ENCODE data around the gene LRBA.
A peak's percentile ranks its signal among the peaks of the same experiment; 100 is the strongest.

The LRBA gene

DNA sequence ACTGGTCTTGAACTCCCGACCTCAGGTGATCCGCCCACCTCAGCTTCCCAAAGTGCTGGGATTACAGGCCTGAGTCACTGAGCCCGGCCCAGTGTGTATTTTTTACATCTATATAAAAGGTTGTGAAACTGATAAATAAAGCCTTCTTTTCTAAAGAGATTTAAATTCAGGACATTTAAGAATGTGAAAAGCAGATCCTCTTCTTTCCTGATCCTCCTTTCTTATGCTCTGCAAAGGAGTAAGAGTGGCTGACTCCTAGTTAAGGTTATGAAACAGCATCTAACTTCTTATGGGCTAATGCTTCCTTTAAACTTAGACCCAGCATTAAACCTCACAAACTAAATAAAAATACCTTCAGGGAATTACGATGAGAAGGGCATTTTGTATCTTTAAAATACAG lies 630.8 kb downstream of the LRBA start:
- no peak for DNase-seq

DNA sequence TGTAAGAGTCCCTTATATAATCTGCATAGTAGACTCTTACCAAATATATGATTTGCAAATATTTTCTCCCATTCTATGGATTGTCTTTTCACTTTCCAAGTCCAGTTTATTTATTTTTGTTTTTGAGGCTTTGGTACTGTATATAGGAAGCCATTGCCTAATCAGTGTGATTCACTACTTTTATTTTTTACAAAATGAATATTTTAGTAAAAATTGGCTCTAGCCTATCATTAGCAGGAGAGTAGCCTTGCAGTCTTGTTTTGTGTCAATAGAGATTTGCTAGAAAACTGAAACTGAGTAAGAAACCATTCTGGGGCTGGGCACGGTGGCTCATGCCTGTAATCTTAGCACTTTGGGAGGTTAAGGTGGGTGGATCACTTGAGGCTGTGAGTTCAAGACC lies 633.1 kb downstream of the LRBA start:
- no peak for DNase-seq

DNA sequence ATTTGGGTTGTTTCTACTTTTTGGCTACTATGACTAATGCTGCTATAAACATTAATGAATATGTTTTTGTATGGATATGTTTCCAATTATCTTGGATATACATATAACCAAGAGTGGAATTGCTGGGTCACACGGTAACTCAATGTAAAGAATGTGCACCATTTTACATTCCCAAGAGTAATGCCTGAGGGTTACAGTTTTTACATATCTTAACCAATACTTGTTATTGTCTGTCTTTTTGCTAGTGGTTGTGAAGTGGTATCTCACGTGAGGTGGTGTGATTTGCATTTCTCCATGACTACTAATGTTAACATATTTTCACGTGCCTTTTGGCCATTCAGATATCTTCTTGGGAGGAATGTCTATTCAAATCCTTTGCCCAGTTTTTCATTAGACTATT lies 633.5 kb downstream of the LRBA start:
- DNase-seq: peak in 1 of 2 experiments; percentile 11

DNA sequence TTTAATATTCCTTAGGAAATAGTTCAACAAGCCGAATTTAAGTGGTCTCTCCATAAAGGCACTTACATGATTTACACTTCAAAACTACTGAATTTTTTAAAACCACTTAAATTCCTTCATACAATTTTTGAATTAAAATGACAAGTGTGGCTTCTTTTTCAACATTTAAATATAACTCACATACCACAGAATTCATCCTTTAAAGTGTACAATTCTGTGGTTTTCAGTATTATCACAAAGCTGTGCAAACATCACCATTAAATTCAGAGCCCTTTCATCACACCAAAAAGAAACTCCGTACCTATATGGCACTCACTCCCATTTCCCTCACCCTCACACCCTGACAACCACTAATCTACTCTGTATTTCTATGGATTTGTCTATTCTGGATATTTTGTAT lies 634.0 kb downstream of the LRBA start:
- no peak for DNase-seq

DNA sequence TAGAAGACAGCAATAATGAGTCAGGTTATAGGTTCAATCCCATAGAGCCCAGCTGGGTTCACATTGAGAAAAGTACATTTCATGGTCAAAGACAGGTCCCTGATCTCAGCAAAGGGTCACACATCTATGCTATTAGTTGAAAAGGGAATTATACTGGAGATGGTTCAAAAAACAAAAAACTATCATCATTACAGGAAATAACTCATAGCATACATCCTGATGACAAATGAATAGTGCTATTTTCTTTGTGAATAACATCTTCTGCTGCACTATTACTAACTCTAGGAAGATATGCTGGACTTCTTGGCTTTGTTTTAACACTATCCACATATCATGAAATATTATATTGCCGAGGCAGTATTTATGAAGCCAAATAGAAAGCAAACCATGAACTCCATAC lies 635.6 kb downstream of the LRBA start:
- DNase-seq: no peak

DNA sequence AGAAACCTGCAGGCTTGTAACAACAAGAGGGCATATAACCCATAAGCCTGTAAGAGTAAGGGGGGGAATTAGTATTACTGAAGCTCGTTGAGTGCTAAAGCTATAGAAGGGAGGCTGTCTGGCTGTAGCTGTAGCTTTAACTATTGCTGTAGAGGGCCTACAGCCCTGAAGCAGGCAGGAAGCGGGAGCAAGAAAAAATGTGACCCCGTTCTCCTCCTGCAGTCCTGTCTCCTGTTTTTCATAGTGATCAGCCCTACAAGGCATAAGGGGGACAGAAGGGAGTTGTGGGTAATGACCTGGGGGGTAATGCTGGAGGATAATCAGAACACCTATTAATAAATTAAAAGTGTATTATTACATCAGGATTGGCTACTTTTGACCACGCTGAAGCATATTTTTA lies 640.1 kb downstream of the LRBA start:
- DNase-seq: no peak

DNA sequence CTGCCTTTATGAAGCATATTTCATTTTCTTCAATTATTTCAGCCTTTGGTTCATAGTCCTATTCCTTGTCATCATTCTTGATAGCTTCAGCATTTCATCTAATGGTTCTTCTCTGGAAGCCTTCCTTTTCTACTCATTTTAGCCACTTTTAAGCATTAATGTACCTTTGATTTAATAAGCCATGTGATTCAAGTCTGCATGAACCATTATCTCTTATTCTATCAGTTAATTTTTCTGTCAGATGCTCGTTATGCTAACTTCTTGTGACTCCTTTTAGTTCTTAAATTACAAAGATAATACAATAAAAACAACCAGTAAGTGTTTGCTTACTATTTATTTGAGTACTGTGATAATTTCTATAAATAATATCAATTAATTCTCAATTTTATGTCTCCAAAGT lies 643.2 kb downstream of the LRBA start:
- no peak for DNase-seq

DNA sequence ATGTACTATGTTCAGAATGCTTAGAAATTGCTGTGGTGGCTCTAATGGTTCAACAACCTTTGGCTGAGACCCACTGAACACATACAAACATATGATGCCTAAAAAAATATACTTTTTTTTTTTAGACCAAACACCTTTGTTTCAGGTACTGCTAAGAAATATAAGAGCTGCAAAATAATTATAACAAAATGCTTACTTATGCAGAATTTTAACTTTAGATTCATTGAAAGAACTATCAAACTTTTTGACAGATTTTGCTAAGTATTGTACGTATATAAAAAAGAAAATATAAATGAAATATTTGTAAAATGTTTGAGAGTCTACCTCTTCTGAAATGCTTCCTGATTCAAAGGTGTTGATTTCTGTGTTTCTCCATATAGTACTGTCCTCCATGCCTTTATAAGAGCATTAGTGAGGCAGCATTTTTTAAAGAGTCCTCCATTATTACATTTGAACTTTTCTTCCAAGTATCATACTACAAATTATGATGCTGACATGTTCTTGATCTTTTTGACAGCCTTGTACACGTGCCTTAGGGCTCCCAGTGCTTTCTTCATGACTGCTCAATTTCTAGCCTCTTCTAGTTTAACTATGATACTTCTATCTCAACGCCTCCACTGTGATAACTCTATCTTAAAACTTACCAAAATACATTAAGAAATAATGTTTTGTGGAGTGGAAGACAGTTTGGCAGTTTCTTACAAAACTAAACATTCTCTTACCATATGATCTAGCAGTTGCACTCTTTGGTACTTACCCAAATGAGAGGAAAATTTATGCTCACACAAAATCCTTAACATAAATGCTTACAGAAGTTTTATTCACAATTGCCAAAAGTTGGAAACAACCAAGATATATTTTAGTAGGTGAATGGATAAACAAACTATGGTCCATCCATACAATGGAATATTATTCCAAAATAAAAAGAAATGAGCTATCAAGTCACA lies 645.4 kb downstream of the LRBA start:
- no peak for DNase-seq

DNA sequence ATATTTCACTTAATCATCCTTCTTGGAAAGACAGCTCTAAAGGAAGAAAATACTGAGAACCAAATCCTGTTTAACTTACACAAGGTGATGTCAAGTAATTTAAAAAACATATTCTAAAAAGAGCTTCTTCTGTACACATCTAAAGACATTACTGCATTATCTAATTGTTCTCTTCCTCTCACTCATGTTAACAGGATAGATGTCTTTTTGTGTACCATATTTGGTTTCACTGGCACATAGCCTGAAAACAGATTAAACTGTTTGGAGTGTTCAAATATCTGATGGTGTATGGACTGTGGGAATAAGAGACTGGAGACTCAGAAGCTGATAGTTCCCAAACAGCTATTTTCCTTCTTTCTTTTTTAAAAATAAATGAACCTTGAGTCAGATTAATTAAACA lies 646.4 kb downstream of the LRBA start:
- peak in 1 of 2 experiments; percentile 59 for DNase-seq

DNA sequence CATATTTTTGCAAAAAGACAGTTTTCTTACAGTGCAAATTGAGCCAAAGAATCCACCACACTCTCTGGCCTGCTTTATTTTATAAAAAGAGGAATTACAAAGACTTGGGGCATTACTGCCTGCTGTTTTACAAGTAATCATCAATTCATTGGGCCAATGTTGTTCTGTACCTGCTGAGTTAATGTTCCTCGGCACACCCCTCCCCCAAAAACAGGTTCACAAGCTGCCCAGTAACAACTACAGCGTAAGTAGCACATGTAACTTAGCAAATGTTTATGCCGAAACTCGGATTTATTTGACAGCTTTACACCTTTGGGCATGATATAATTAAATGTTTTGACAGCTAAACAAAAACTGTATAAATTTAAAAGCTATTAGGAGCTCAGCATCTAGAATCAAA lies 647.8 kb downstream of the LRBA start:
- DNase-seq: no peak

DNA sequence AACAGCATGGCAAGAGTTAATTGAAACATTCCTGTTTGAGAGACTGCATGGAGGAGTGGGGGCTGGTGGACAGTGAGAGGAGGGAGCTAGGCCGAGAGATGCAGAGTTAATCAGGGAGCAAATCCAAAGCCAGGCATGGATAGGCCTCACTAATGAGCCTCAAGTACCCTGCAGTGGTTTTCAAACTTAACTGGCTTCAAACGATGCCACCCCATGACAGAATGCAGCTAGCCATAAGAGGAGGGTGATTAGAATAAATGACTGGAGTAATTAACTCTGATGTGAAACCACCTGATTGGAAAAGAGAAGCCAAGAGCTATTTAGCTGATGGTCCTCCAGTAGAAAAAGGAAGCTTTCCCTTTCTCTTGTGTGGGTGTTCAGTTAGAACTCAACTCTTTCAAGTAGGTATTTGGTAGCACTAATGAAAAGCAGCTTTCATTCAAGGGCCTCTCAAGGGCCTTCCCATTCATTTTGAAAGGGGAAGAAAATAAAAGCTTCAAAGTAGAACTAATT lies 648.5 kb downstream of the LRBA start:
- peak; percentile 75 to 84 for DNase-seq

DNA sequence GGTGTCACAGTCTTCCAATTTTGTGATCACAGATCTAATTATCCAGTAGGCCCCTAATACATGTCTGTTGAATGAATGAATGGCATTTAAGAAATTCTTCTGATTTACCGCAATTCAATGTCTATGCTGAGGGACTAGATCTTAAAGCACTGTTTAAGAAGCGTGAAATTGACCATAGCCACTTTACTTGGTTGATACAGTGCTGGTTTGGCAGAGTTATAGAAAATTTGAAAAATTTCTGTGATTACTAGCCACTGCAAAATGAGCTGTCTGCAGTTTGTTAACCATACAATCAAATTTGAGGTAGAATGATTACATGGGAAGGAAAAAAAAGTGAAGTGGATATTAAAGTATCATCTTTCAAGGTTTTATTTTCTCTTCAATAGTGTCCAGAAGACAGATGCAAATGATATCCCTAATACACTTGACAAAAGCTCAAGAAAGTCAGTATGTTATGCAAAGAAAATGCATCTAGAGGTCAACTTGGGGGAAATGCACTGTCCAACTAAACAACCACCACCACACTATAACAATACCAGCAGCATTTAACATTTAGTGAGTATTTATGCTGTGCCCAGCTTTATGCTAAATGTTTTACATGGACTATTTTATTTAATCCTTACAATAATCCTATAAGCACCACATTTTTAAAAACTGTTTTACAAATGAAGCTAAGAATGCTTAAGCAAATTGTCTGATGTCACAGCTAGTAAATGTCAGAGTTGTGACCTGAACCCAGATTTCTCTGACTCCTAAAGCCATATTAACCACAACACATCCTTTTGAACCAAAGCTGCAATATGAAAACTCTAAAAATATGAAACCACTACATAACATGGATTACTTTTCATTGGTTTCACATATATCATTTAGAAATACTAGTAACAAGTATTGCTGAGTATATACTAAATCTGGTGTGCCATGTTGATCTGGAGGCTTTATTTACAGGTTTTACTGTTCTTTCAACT lies 651.1 kb downstream of the LRBA start:
- no peak for DNase-seq

DNA sequence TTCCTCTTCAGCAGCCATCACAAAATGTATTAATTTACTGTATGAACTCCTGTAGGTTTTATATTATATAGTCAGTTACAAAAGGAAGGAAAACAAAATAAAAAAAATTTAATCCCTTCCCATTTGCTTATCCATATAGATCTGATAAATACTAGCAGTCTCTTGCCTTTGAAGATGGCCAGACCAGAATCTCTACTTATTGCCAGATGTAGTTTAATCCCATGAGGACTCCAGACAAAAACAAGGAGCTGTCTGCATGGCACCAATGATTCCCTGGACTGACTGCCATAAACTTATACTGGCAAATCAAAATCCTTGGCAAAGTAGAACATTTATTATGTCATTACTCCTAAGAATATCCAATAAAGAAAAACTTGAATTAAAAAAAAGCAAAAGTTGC lies 656.4 kb downstream of the LRBA start:
- DNase-seq: peak in 1 of 2 experiments; percentile 42

DNA sequence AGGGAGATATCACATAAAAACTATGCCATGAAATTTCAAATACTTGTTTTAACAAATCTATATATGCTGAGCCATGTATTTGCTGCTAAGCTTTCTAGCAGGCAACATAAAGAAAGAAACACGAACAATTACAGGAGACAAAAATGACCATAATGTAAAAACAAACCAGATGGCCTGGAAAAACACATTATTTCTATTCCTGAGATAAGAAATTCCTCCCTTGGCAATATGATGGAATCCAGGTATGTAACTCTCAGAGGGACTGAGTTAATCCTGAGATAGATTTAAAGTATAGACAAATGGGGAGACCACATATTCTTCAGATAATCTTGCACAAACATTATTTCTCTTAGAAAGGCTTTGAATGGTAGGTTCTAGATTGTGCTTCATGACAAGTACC lies 657.3 kb downstream of the LRBA start:
- no peak for DNase-seq

DNA sequence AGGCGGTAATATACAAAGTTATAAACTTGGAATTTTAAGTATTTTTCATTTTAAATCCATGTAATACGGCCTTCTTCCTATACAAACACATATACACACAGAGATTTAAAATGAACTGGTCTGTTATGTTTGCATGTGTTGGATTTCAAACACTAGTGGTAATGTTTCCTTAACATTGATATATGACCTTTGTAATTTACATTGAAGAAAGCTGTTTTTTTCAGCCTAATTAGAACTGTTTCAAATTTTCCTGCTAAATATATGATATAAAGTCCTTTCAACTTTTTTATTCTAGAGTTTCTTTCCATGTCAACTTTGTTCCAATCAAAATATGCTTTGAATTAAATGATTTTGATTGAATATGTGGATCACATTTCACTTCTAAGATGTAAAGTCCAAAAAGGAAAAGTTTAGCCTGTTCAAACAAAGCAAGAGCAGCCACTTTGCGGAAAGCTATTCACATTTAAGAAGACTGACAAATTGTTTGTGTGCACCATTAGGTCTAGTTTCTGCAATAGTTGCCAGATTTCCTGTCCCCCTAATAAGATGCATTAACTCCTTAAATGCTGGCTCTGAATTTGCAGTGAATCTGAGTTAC lies 659.1 kb downstream of the LRBA start:
- DNase-seq: peak; percentile 29 to 59

DNA sequence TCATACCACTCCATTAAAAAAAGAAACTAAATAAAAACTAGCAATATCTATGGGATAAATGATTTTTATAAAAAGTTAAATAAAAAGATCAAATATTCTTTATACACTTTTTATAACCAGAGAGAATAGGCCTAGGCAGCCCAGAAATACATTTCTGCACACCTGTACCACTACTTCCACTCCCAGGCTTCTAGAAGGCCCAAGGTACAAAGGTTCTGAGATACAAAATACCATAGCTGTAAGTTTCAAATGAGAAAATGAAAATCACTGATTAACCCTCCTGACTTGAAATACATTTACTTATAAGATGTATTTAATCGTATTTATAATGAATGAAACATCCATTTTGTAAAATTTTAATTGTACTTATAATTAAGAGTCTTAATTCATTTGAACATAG lies 659.7 kb downstream of the LRBA start:
- DNase-seq: no peak

DNA sequence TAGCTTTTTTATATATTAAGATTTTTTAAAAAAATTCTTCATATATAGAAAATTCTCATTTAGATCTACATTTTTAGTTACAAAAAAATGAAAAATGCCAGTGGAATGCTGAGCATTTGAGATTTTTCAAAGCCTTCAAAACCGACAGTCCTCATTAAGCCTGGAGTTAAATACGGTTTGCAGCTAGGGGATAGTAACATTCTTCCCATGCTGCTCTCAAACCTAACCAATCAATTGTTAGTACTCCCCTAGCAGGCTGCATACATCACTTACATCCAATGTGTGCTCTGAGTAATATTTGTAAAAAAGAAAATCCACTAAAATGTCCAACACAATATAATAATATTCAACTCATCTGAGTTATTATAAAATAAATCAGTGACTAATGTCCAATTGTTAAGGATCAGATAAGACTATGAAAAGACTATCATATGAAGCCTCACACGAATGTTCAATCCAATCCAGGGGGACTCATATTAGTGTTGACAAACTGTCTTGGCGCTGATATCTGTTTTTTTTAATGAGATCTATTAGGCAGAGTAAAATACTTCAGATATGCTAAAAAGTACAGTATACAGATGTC lies 660.8 kb downstream of the LRBA start:
- peak in 1 of 2 experiments; percentile 21 for DNase-seq

DNA sequence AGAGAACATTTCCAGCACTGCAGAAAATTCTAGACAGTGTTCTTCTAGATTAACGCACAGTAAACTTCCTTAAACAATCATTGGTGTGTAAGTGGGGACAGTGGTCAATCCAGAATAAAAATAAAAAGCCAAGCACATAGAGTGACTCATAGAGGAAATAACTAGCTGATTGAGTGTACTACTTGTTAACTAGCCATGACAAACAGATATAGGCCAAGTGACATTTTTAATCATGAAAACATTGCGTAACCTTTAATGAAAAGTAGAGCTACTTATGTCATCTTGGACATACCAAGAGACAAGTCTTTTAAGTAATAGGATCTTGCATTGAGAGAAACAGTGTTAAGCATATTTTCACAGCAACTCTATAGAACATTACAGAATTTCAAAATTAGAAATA lies 667.0 kb downstream of the LRBA start:
- DNase-seq: no peak

DNA sequence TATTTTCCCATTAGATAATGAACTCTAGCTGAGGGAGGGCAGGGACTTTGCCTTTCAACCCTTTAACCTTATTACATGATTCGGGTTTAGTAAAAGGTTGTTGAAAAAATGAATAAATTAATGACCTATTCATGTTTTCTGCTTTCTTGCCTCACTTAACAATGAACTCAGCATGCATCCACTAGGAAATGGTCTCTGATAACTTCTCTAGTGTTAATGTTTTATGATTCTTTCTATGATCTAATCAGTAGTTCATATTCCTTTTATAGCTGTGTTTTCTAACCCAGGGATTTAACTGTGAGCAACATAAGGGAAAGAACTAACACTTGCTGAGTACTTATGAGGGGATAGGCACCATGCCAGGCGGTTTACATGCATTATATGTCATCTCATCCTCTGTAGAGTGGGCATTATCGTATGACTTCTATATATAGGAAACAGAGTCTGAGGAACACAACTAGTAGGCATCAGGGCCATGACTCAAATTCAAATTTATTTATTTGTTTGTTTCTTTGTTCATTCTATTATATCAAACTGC lies 669.8 kb downstream of the LRBA start:
- no peak for DNase-seq

DNA sequence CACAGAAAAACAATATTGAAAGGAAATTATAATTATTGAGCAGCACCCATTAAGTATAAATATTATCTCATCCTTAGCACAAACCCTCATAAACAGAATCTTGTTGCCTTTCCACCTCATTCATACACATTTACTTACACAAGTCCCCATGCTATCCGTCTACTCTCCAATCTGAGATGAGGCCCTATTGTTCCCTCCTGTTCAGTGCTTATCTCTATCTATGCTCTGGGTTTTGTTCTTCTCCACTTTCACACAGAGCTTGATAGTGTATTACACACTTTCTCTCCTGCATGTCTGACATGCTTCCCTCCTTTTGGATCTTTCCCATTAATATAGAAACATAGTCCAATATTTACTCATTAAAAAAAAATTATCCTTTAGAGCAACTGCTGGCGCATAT lies 671.3 kb downstream of the LRBA start:
- DNase-seq: no peak

DNA sequence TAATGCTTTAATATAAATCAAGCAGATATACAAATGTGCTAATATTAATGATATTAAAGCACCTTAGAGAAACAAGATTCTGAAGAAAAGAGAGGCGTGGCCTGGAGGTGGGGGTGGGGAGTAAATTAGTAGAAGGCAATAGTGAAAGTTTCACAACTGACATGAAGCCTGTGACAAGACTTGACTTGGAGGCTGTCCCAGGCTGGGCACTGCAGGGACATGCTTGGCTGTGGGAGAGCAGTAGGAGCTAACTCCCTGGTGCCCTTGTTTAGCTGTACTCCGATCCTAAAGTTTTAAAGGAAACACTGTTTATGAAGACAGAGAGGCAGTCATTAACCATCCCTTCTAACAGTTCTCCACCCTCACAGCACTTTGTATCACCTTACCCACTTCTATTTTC lies 672.1 kb downstream of the LRBA start:
- peak in 1 of 2 experiments; percentile 13 for DNase-seq

DNA sequence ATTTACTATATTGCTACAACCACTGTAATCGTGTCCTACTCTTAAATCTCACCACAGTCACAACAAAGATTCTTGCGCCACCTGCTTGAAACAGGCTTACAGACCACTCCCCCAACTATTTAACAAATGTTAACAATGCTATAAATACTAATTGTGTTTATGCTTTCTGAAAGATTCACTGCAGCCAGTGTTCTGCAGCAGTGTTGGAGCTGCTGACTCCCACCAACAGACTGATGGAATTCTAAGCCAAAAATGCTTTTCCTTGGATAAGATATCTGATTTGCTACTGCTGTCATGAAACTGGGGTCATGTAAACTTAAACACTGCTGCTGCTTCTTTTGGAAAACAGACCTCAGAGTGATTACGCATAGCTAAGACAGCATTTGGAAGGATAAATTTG lies 677.4 kb downstream of the LRBA start:
- peak in 1 of 2 experiments; percentile 20 for DNase-seq

Data from NCI-H446 (cell line).